Large intestine (tissue), 3 donors: ENCODE results near the gene TMEM198. TPM values are rescaled to one million over a fixed set of nuclear protein-coding genes. Genes with fewer than 3 reads are reported as not detected.

ENCODE experiments used
- DNase-seq, 2 donors: peaks; one replicate each; pipeline versions ENCODE4 v3.0.0 to v3.0.0-alpha.2; 2013
- H3K27ac ChIP-seq: one replicate; pipeline ENCODE4 v1.5.1; 2013; ENCODE audit warnings: low read length
- H3K27me3 ChIP-seq: 2 replicates; pipeline ENCODE4 v1.6.1; 2013; ENCODE audit warnings: low read length; ENCODE audit not compliant: control insufficient read depth, insufficient read depth
- H3K36me3 ChIP-seq: 2 replicates; pipeline ENCODE4 v1.6.1; 2013; ENCODE audit warnings: low read length; ENCODE audit not compliant: control insufficient read depth, insufficient read depth
- H3K4me1 ChIP-seq: one replicate; pipeline ENCODE4 v1.6.1; 2013; ENCODE audit warnings: low read length; ENCODE audit not compliant: control insufficient read depth, insufficient read depth
- H3K4me3 ChIP-seq: one replicate; pipeline ENCODE4 v1.5.1; 2013; ENCODE audit warnings: low read length
- H3K9me3 ChIP-seq: one replicate; pipeline ENCODE4 v1.6.1; 2013; ENCODE audit warnings: mild to moderate bottlenecking, low read depth, low read length, moderate library complexity; ENCODE audit not compliant: control insufficient read depth
- WGBS: methylation state at CpG from one replicate; pipeline ENCODE4 v1.1.5; 2013; ENCODE audit warnings: low lambda C conversion rate; ENCODE audit not compliant: insufficient coverage; 5-methylcytosine and 5-hydroxymethylcytosine counted together
- polyA plus RNA-seq: library from polyadenylated mRNA; unstranded; fragments of 120-200 nt; gene quantifications from one replicate; pipeline ENCODE4 v1.2.1, GENCODE V29; 2013

Gene TMEM198
- polyA plus RNA-seq, 1 donor: 19.9 TPM

DNA sequence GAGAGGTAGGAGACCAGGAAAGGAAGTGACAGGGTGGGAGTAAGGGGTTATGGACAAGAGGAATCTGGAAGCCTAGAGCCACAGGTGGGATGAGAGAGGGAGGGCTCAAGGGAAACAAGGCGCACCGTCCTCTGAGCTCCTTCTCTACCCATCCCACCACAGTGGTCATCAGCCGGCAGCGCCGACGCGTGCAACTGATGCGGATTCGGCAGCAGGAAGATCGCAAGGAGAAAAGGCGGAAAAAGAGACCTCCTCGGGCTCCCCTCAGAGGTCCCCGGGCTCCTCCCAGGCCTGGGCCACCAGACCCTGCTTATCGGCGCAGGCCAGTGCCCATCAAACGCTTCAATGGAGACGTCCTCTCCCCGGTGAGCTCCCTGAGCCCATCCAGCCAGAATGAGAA lies 5.2 kb downstream of the TMEM198 start:
- WGBS: no CpG with 5 or more reads among the region's 18 CpGs
- H3K4me1 ChIP-seq: peaks cover 30% of the 10 kb centered on the region
- peaks cover 24% of the 10 kb centered on the region for H3K36me3 ChIP-seq
- H3K9me3 ChIP-seq: peaks cover 2% of the 10 kb centered on the region
- no peak for DNase-seq
- no peak overlapping the region for H3K27ac ChIP-seq
- no peak overlapping the region for H3K4me3 ChIP-seq
- peaks cover 24% of the 10 kb centered on the region for H3K27me3 ChIP-seq

DNA sequence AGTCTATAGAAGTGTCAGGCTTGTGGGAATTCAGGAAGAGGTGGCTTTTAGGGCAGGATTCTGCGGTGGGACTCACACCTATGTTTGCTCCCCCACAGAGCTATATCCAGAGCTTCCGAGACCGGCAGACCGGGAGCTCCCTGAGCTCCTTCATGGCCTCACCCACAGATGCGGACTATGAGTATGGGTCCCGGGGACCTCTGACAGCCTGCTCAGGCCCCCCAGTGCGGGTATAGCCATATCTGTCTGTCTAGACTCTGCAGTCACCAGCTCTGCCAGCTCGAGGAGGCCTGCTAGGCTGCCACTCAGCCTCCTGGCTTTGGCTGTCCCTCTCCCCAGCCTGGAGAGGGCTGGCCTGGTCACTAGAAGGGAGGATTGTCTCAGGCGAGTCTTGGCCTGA lies 5.8 kb downstream of the TMEM198 start:
- H3K36me3 ChIP-seq: peaks cover 24% of the 10 kb centered on the region
- peaks cover 30% of the 10 kb centered on the region for H3K4me1 ChIP-seq
- peaks cover 2% of the 10 kb centered on the region for H3K9me3 ChIP-seq
- no peak for DNase-seq
- no peak overlapping the region for H3K27ac ChIP-seq
- H3K4me3 ChIP-seq: no peak overlapping the region
- no CpG with 5 or more reads among the region's 9 CpGs for WGBS
- peaks cover 24% of the 10 kb centered on the region for H3K27me3 ChIP-seq

DNA sequence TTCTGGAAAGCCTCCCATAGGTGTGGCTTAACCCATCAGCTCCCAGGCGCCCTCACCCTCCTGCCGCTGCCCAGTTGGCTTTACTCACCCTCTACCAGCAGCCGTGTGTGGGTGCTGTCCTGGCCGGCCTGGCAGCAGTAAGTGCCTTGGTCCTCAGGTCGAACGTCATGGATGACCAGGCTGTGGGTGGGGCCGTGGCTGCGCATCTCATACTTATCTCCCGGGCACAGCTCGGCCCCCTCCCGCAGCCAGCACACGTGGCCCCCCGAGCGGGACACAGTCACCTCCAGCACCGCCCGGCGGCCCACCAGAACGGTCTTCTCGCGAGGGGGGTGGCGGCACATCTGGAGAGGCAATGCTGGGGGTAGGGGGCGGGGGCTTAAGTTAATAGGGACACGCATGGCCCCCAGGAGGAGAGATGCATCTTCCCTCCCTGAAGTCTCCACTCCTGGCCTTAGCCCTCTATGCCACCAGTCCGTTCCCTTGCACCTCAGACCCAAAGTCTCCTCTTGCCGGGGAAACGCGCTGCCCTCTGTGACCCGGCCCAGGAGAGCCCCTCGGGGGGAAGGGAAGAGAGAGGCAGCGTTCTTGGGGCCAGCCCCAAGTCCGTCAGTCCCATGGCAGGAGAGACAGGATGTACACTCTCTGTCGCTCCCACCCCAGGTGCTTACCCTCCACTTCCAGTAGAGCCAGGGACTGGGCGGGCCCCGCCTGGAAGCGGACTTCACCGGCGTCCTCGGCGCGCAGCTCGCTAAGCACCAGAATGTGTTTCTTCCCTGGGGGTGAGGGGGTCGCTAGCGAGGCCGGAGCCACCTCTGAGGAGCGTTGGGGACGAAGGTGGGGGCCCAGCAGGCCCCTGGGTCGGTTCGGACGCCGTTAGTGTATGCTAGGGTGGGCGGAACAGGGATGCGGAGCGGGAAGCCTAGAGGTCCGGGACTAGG lies 7.9 kb downstream of the TMEM198 start:
- Histone ChIP-seq H3K27me3 (peaks cover 24% of the 10 kb centered on the region), H3K4me3 (peak overlapping the region; percentile 49), H3K27ac (peak overlapping the region; percentile 72), H3K9me3 (peaks cover 2% of the 10 kb centered on the region), H3K4me1 (peaks cover 14% of the 10 kb centered on the region), H3K36me3 (peaks cover 28% of the 10 kb centered on the region)
- peak in 1 of 2 donors; percentile 72 for DNase-seq
- WGBS: no CpG with 5 or more reads among the region's 54 CpGs

DNA sequence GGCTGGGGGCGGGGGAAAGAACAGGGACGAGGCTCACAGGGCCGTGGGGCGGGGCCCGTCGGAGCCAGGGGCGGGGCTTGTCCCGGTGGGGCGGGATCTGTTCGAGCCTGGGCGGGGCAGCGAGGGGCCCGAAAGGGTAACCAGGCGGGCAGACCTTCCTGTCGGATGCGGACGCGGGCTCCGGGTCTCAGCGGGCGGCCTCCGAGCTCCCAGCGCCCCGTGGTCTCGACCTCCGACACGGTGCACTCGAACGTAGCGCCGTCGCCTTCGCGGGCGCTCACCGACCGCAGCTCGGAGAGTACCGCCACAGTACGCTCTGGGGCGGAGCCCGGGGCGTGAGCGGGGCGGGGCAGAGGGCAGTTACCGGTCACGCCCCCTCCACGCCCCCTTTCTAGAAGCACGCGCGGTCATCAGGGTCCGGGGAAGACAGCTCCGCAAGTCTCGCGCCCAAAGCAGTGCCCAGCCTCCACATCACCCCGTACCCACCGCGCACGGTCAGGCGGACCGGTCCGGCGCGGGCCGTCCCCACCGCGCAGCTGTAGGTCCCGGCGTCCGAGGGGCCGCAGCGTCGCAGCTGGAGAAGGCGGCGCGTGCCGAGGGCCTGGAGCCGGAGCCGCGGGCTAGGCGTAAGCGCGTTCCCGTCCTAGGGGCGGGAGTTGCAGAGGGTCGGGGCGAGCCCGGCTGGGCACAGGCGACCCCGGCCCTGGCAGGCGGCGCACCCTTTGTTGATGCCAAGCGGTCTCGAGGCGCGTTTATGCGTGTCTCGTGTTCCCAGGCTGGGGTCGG lies 8.7 kb downstream of the TMEM198 start:
- Histone ChIP-seq H3K36me3 (peaks cover 24% of the 10 kb centered on the region), H3K9me3 (peaks cover 2% of the 10 kb centered on the region), H3K4me3 (peak overlapping the region; percentile 49), H3K27ac (peak overlapping the region; percentile 72), H3K27me3 (peaks cover 24% of the 10 kb centered on the region), H3K4me1 (peaks cover 10% of the 10 kb centered on the region)
- no CpG with 5 or more reads among the region's 99 CpGs for WGBS
- DNase-seq: peak; percentile 83 to 92

DNA sequence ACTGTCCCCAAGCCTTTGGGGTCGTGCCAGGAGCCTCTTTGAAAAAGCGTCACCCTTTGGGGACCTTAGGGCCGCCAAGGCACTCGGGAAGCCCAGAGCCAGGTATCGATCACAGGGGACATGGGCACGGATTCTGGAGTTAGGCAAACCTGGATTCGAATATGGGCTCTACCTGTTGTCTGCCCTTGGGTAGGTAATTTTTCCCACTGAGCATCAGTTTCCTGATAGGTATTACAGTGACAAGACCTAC lies 9.3 kb downstream of the TMEM198 start:
- Histone ChIP-seq H3K4me1 (peaks cover 10% of the 10 kb centered on the region), H3K27ac (no peak overlapping the region), H3K36me3 (peaks cover 20% of the 10 kb centered on the region), H3K9me3 (peaks cover 2% of the 10 kb centered on the region), H3K27me3 (peaks cover 24% of the 10 kb centered on the region), H3K4me3 (peak overlapping the region; percentile 49)
- no CpG with 5 or more reads among the region's 7 CpGs for WGBS
- DNase-seq: no peak

DNA sequence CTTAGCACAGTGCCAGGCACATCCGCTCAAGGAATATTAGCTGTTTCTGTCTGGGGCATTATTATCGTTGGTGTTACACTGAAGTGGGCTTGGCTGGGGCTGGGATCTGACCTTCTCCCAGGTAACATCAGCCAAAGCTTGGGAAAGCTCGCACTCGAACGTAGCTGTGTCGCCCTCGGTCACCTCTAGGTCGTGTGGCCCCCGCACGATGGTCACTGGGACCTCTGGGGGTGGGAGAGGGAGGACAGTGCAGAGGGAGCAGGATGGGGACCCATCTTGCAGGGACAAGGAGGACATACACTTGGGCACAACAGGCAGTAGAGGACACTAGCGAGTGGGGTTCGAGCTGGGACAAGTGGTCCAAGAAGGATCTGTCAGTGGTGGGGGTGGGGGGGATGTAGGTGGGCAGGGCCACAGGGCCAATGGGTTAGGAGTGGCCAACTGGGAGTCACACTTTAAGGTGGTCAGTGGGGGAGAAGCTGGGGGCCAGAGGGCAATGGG lies 9.7 kb downstream of the TMEM198 start:
- DNase-seq: no peak
- no peak overlapping the region for H3K4me3 ChIP-seq

DNA sequence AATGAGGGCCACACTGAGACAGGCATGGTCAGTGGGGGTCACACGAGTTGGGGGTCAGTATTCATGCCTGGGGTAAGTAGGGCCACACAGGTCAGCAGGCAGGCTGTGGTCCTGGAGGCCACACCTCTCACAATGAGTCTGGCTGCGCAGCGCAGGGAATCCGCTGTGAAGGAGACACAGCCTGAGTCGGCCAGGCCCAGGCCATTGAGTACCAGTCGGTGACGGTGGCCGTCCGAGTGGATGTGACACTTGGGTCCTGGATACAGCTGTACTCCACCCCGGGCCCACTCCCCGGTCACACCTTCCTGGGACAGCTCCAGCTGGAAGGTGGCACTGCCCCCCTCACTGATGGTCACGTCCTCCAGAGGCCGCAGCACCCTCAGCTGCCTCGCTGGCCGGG lies 10.5 kb downstream of the TMEM198 start:
- no peak overlapping the region for H3K27ac ChIP-seq
- peaks cover 24% of the 10 kb centered on the region for H3K27me3 ChIP-seq
- DNase-seq: no peak
- H3K36me3 ChIP-seq: peaks cover 13% of the 10 kb centered on the region
- H3K4me3 ChIP-seq: no peak overlapping the region
- no CpG with 5 or more reads among the region's 15 CpGs for WGBS
- peaks cover 10% of the 10 kb centered on the region for H3K4me1 ChIP-seq
- peaks cover 2% of the 10 kb centered on the region for H3K9me3 ChIP-seq

More for the DNA sequence above, 9.7 kb downstream of the TMEM198 start:
- Histone ChIP-seq H3K27ac (no peak overlapping the region), H3K27me3 (peaks cover 24% of the 10 kb centered on the region), H3K9me3 (peaks cover 2% of the 10 kb centered on the region), H3K4me1 (peaks cover 10% of the 10 kb centered on the region), H3K36me3 (peaks cover 19% of the 10 kb centered on the region)
- no CpG with 5 or more reads among the region's 12 CpGs for whole genome bisulfite sequencing

DNA sequence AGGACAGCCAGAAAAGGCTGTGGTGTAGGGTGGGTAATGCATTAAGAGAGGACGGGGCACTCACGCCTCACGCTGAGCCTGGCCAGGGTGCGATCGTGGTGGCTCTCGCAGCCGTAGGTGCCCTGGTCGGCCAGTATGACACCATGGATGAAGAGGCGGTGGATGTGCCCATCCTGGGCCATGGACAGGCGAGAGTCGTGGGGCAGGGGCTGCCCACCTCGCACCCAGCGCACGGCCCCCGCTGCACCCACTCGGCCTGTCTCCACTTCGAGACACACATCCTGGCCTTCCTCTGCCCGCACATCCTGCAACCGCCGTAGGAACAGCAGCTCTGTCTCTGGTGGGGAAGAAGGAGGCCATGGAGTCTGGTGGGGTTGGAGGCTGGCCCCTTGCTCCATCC lies 12.1 kb downstream of the TMEM198 start:
- no CpG with 5 or more reads among the region's 20 CpGs for WGBS
- H3K36me3 ChIP-seq: peaks cover 8% of the 10 kb centered on the region
- no peak overlapping the region for H3K4me3 ChIP-seq
- peaks cover 2% of the 10 kb centered on the region for H3K9me3 ChIP-seq
- no peak overlapping the region for H3K27ac ChIP-seq
- H3K27me3 ChIP-seq: peaks cover 19% of the 10 kb centered on the region
- H3K4me1 ChIP-seq: peaks cover 10% of the 10 kb centered on the region
- no peak for DNase-seq

DNA sequence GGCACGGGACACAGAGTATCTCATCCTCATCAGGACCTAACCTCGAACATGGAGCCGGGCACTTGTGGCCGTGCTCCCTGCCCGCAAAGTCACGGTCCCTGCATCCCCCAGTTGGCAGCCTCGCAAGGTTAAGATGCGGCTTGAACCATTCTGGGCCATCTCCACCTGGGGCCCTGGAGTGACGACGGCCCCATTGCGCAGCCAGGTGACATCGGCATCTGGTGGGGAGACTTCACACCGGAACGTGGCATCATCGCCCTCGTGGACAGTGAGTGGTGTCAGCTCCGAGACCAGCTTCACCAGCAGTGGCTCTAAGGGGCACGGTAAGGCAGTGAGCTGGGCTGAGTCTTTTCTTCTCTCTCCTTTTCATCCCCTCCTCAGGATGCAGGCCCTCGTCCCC lies 12.6 kb downstream of the TMEM198 start:
- peaks cover 14% of the 10 kb centered on the region for H3K27me3 ChIP-seq
- DNase-seq: no peak
- peaks cover 8% of the 10 kb centered on the region for H3K4me1 ChIP-seq
- H3K4me3 ChIP-seq: no peak overlapping the region
- no CpG with 5 or more reads among the region's 19 CpGs for WGBS
- H3K36me3 ChIP-seq: peaks cover 8% of the 10 kb centered on the region
- peaks cover 2% of the 10 kb centered on the region for H3K9me3 ChIP-seq
- no peak overlapping the region for H3K27ac ChIP-seq

DNA sequence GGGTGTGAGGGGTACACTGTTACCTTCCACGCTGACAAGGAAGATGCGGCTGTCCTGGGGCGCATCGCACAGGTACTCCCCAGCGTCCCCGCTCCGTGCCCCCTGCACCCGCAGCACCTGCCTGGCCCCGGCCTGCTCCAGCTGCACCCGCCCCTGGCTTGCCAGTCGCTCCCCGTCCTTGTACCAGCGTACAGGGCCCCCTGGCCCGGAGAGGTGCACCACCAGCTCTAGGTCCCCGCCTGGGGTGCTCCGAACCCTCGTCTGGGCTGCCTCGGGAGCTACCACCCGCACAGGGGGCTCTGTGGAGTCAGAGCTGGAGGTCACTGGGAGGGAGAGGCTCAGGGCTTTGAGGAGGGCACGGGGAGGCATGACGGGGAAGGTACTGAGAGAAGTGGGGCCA lies 13.5 kb downstream of the TMEM198 start:
- H3K9me3 ChIP-seq: peaks cover 2% of the 10 kb centered on the region
- H3K27ac ChIP-seq: no peak overlapping the region
- no peak overlapping the region for H3K4me3 ChIP-seq
- H3K27me3 ChIP-seq: peaks cover 8% of the 10 kb centered on the region
- H3K4me1 ChIP-seq: peaks cover 7% of the 10 kb centered on the region
- WGBS: no CpG with 5 or more reads among the region's 21 CpGs
- H3K36me3 ChIP-seq: peaks cover 10% of the 10 kb centered on the region
- DNase-seq: no peak
